Dermis microvascular lymphatic vessel endothelial cell (primary cell): ENCODE results near the gene MED25. TPM values are rescaled to one million over a fixed set of nuclear protein-coding genes. Genes with fewer than 3 reads are reported as not detected.

Experiments
- DNase-seq, 2 donors: peaks; one replicate each; pipeline versions ENCODE4 v3.0.0 to v3.0.0-alpha.2; 2010; ENCODE audit warnings: low read depth in 2 of 2
- total RNA-seq: library from RNA; depleted of rRNA; stranded (reverse); fragments of >200 nt; gene quantifications from 2 replicates; pipeline ENCODE4 v1.2.1, GENCODE V29; 2014

MED25 gene
- total RNA-seq, 1 donor from 2014 or later: 7.6 TPM

DNA sequence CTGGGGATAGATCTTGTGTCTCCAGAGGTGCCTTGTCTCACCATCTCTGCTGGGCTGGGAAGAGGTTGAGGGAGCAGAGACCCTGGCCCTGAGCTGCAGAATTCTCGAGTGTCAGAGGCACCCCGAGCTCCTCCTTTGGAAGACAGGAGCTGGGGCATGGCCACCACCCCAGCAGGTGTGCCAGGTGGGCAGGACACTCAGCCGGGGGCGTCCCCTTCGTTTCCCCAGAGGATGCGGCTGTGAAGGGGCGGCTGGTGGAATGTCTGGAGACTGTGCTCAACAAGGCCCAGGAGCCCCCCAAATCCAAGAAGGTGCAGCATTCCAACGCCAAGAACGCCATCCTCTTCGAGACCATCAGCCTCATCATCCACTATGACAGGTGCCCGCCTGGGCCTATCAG, 19.5 kb upstream of the MED25 start:
- no peak for DNase-seq

- no peak for DNase-seq
Observed at GRCh38 chr19:49799271-49799797, 18.8 kb upstream of the MED25 start.

- no peak for DNase-seq
Observed at GRCh38 chr19:49799798-49800376, 18.2 kb upstream of the MED25 start.

DNA sequence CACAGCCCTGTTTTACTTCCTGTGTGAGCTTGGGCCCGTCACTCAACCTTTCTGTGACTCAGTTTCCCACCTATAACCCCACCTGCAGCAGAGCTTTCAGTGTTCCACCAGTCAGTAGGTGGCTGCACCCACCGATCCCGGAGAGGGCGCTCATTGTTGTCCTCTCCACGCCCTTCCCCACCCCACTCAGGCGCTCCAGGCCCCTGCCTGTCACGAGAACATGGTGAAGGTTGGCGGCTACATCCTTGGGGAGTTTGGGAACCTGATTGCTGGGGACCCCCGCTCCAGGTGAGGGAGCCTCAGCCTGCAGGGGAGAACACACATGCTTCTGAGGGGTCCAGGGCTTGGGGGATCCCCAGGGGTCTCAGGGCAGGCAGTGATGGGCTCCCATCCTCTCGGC, 17.3 kb upstream of the MED25 start:
- DNase-seq: no peak

GRCh38 chr19:49801401-49801888, 16.6 kb upstream of the MED25 start:
- DNase-seq: no peak

GRCh38 chr19:49801966-49802661, 16.0 kb upstream of the MED25 start:
- DNase-seq: peak in 1 of 2 donors; percentile 61

GRCh38 chr19:49802836-49803528, 15.1 kb upstream of the MED25 start:
- no peak for DNase-seq

GRCh38 chr19:49803529-49803856, 14.6 kb upstream of the MED25 start:
- DNase-seq: no peak

DNA sequence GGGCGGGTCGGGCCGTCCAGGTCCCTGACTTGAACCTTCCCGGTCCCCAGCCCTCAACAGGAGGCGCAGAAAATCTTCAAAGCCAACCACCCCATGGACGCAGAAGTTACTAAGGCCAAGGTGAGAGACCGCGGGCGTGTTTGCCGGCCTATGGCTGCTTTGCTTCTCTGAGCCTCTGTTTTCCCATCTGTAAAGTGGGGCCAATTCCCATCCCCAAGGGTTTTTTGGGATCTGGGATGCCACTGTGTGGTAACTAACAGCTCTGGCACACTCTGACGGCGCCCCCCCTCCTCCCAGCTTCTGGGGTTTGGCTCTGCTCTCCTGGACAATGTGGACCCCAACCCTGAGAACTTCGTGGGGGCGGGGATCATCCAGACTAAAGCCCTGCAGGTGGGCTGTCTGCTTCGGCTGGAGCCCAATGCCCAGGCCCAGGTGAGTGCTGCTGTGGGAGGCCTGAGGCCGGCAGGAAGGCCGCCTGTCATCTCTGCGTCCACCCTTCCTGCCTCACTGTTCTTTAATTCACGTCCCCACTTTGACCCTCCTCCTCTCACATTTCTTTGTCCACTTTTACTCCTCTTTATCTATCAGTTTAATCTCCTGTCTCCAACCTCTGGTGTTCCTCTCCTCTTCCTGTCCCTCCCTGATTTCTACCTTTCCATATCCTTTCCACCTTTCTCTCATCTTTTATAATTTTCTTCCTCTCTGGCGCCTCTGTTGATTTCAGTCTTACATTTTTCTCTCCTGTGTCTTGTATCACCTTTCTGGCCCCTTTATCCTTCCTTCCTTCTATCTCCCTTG, 12.1 kb upstream of the MED25 start:
- no peak for DNase-seq

DNA sequence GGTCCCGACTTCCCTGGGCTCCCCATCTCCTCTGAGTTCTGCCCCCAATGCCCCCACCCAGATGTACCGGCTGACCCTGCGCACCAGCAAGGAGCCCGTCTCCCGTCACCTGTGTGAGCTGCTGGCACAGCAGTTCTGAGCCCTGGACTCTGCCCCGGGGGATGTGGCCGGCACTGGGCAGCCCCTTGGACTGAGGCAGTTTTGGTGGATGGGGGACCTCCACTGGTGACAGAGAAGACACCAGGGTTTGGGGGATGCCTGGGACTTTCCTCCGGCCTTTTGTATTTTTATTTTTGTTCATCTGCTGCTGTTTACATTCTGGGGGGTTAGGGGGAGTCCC, 11.5 kb upstream of the MED25 start:
- no peak for DNase-seq

- no peak for DNase-seq
Observed at GRCh38 chr19:49807058-49807903, 10.8 kb upstream of the MED25 start.

DNA sequence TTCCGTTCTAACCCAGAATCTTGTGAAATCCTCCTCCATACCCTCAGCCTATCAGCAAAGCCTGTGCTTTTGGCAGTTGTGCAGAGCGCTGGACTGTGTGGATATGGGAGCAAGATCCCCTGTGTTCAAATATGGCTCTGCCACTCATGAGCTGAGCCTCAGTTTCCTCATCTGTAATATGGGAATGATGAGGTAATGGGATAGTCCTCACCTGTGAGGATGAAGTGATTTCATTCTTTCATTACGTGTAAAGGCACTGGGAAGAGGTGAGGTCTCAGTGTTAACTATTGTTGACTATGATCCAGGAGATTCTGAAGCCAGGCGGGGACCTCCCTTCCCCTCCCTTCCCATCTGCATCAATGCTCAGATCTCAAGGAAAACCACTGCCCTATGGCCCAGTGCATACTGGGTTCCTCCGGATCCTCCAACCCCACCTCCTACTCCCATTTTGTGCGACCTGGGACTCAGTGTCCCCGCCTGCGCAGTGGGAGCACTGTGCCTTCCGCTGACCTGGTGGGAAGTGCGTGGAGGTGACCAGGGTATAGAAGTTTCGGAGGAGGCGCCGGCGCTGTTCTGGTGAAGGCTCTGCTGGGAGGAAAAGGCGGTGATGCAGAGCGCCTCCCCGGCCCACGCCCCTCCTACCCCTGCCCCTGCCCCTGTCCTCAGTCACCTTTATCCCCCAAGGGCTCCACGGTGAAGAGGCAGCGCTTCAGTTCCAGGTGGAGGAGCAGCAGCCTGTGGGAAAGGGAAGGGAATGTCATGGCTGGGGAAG, 10.0 kb upstream of the MED25 start:
- no peak for DNase-seq

DNA sequence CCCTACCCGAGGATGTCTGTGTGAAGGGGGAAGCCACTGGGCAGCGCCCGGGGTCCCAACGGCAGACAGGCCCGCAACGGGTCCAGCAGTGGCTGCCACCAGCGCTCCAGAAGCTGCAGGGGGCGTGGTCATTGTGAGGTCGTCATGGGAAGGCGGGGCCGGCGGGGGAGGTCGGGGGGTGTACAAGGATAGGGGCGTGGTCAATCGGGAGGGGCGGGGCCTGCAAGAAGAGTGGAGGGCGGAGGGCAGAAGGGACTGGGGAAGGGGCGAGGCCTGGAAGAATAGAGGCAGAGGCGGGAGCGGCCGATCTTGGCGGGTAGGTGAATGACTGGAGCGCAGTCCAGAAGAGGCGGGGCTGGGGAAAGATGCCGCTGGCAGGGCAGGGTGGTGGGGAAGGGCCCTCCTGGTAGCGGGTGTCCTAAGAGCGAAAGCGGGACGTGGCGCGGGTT, 9.4 kb upstream of the MED25 start:
- DNase-seq: peak; percentile 62 to 91

GRCh38 chr19:49809160-49809940, 8.7 kb upstream of the MED25 start:
- DNase-seq: no peak

DNA sequence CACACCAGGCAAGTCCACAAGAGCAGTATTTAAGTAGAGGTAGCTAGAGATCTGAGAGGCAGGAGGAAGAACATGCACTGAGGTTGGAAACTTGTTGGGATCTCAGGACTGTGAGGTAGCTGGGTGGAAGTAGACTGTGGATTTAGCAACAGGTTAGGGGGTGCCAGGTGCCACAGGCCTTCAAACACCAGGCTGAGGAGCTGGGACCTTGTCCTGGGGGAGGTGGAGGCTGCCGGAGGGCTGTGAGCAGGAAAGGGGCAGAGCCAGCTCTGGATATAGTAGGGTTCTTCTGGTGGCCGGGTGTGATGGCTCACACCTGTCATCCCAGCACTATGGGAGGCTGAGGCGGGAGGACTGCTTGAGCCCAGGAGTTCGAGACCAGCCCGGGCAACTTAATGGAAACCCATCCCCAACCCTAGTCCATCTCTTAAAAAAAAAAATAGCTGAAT, 8.1 kb upstream of the MED25 start:
- DNase-seq: no peak

DNA sequence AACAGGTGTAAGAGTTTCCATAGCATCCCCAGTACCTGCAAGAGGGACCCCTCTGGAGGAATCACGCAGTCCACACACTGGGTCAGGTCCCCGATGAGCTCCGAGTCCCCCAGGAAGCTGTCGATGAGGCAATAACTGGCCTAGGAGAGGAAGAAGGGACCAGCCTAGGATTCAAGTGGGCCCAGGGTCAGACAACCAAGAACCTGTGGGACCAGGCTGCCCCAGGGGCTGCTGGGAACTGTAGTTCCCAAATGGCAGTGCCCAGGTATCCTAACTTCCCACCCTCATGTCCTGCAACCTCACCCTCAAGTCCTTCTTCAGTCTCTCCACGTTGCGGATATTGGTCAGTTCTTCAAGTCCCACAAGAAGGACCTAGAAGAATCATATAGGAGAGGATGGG, 6.8 kb upstream of the MED25 start:
- no peak for DNase-seq

- DNase-seq: no peak
Observed at GRCh38 chr19:49812452-49812996, 5.6 kb upstream of the MED25 start.

GRCh38 chr19:49812997-49813861, 4.9 kb upstream of the MED25 start, which contains the start of gene FUZ:
FUZ (minus strand) TSS chr19:49813292; CDS start chr19:49813106, 186 bp downstream.
- DNase-seq: peak; percentile 97 to 99
